GM21786 (cell line): ENCODE measurements around the gene GTPBP1.

ENCODE experiments used
- ATAC-seq: cut with Tn5 transposase; IDR thresholded peaks from one replicate; pipeline ENCODE4 v1.9.1; 2021; ENCODE audit not compliant: unreplicated experiment

Gene GTPBP1

DNA sequence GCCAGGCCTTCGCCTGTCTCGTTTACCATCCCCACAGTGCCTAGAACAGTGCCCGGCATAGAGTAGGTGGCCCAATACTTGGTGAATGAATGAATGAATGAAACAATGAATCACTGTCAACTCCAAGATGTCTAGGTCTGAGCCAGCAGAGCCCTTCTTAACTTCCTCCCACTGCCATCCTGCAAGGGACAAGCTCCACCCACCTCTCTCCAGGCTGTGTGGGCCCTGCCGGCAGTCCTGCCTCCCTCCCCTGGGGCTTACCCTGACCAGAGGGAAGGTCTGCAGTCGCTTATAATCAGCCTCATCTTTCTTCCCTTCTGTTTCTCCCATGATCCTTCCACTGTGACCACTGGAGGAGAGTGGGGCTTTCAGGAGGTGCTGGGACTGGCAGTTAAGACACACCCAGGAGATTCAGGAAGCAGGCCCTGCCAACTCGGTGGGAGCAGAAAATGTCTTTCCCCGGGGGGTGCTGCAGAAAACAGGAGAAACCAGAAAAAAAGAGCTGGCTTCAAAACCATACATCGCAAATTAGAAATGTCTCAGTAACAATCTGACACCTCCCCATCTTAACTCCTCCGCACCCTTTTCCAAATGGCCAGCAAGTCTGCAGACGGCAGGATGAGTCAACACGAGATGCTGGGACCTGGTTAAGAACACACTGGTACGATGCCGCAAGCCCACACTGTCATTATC is 76.8 kb downstream of the GTPBP1 start:
- ATAC-seq: no peak
